GM19468 (cell line): Measurements from ENCODE around the gene GALR3.

ENCODE experiments used
- ATAC-seq: cut with Tn5 transposase; IDR thresholded peaks from one replicate; pipeline ENCODE4 v1.9.1; 2021; ENCODE audit warnings: mild to moderate bottlenecking, moderate library complexity, moderate number of reproducible peaks; ENCODE audit not compliant: unreplicated experiment; ENCODE audit errors: extremely low read depth

Gene GALR3

GRCh38 chr22:37802310-37803194 lies 20.6 kb upstream of the GALR3 start:
- no peak for ATAC-seq

GRCh38 chr22:37803195-37803638 lies 20.0 kb upstream of the GALR3 start:
- no peak for ATAC-seq

- no peak for ATAC-seq
Observed at GRCh38 chr22:37803639-37804351, 19.4 kb upstream of the GALR3 start.

GRCh38 chr22:37804352-37804880 lies 18.8 kb upstream of the GALR3 start:
- no peak for ATAC-seq

- no peak for ATAC-seq
Observed at GRCh38 chr22:37804881-37805809, 18.0 kb upstream of the GALR3 start.

- ATAC-seq, result no peak
Observed at GRCh38 chr22:37805810-37806277, 17.3 kb upstream of the GALR3 start.

- no peak for ATAC-seq
Observed at GRCh38 chr22:37806409-37807333, 16.5 kb upstream of the GALR3 start.

GRCh38 chr22:37807410-37808293 lies 15.5 kb upstream of the GALR3 start, which contains the start of gene GCAT:
GCAT (plus strand) TSS chr22:37807934; CDS start chr22:37807968, 34 bp downstream.
- peak; percentile 14 for ATAC-seq

- ATAC-seq, result no peak
Observed at GRCh38 chr22:37808294-37808657, 14.9 kb upstream of the GALR3 start.

- ATAC-seq, result no peak
Observed at GRCh38 chr22:37809672-37810333, 13.4 kb upstream of the GALR3 start.

- no peak for ATAC-seq
Observed at GRCh38 chr22:37811867-37812266, 11.3 kb upstream of the GALR3 start.

- no peak for ATAC-seq
Observed at GRCh38 chr22:37812869-37813678, 10.1 kb upstream of the GALR3 start.

GRCh38 chr22:37815593-37815992 lies 7.6 kb upstream of the GALR3 start:
- ATAC-seq, result no peak

- no peak for ATAC-seq
Observed at GRCh38 chr22:37816543-37817180, 6.5 kb upstream of the GALR3 start.

- no peak for ATAC-seq
Observed at GRCh38 chr22:37817705-37818408, 5.3 kb upstream of the GALR3 start.
